ENCODE results near the gene MPPE1. TPM values are rescaled to one million over a fixed set of nuclear protein-coding genes. Genes with fewer than 3 reads are reported as not detected.
"Not testable (repeated sequence)": the region's sequence is repeated elsewhere in the genome, so short reads cannot be mapped to it uniquely, and the experiment has no call there.

Gene MPPE1
- total RNA-seq, 1 donor from 2014 or later, result 20.9 TPM

DNA sequence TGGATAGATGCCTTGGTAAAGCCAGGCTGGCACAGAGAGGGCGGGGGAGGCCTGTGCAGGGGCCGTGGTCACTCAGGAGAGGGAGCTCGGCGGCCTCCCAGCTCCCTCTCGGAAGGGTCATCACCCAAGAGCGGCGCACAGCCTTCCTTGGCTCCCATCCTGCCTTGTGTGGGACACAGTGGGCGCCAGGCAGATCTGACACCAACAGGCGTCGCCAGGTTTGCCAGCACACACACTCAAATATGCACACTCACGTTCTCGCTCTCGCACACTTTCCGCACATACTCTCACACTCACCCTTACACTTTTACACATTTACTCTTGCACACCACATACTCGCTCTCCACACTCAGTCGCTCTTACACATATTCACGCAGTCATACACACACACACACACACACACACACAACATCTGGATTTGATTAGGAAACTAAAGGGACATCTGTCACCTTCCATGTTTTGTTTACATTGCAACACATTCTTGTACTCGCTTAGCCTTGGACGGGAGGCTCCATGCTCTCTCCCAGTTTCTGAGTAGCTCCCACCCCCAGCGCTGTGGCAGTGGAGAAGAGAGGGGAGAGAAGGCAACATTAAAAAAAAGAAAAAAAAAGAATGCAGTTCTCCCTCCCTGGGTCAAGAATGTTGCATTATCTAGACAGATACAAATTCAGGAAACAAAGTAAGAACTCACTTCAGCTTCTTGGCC lies 46.4 kb downstream of the MPPE1 start:
- Histone ChIP-seq H3K27ac (ENCODE audit: low read depth, low read length) (no peak overlapping the region), H3K4me1 (ENCODE audit: control insufficient read depth in 3 of 3, insufficient read depth in 3 of 3, low read length in 3 of 3) (peaks cover 0 to 22% (median 16%) of the 10 kb centered on the region in 3 donors), H3K9me3 (ENCODE audit: control insufficient read depth in 3 of 3, low read length in 3 of 3) (no peaks in the 10 kb centered on the region), H3K36me3 (ENCODE audit: control insufficient read depth in 3 of 3, insufficient read depth in 3 of 3, low read length in 3 of 3) (peaks cover 4 to 24% (median 17%) of the 10 kb centered on the region in 3 donors), H3K4me3 (ENCODE audit: low read length in 3 of 3) (no peak overlapping the region), H3K27me3 (ENCODE audit: control insufficient read depth in 3 of 3, insufficient read depth in 3 of 3, low read length in 3 of 3) (no peaks in the 10 kb centered on the region), H3K9ac (ENCODE audit: low read depth in 1 of 3, low read length in 3 of 3) (no peak overlapping the region)

GRCh38 chr18:11860594-11861450 lies 47.3 kb downstream of the MPPE1 start:
- Histone ChIP-seq H3K36me3 (ENCODE audit: control insufficient read depth in 3 of 3, insufficient read depth in 3 of 3, low read length in 3 of 3) (peaks cover 4 to 17% (median 9%) of the 10 kb centered on the region in 3 donors), H3K4me1 (ENCODE audit: control insufficient read depth in 3 of 3, insufficient read depth in 3 of 3, low read length in 3 of 3) (peaks cover 0 to 30% (median 22%) of the 10 kb centered on the region in 3 donors), H3K9me3 (ENCODE audit: control insufficient read depth in 3 of 3, low read length in 3 of 3) (no peaks in the 10 kb centered on the region), H3K27ac (ENCODE audit: low read depth, low read length) (no peak overlapping the region), H3K9ac (ENCODE audit: low read depth in 1 of 3, low read length in 3 of 3) (no peak overlapping the region), H3K4me3 (ENCODE audit: low read length in 3 of 3) (no peak overlapping the region), H3K27me3 (ENCODE audit: control insufficient read depth in 3 of 3, insufficient read depth in 3 of 3, low read length in 3 of 3) (no peaks in the 10 kb centered on the region)

DNA sequence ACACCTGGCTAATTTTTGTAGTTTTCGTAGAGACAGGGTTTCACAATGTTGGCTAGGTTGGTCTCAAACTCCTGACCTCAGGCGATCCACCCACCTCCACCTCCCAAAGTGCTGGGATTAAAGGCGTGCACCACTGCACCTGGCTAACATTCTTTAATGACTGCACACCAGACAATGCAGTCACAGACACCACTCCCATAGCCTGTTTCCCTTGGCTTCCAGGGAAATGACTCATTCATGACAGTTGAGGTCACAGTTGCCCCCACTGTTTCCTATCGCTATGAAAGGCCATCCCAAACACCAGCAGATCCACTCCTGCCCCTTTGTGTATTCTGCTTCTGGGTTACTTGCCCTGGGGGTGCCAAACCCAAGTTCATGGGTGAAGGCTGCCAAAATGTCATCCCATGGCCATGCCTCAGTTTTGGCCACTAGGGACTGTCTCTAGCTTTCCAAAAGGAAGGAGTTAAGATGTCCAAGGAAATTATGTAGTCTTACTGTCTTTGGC lies 48.2 kb downstream of the MPPE1 start:
- Histone ChIP-seq H3K4me3 (ENCODE audit: low read length in 3 of 3) (peak overlapping the region in 1 of 3 donors; percentile 14), H3K4me1 (ENCODE audit: control insufficient read depth in 3 of 3, insufficient read depth in 3 of 3, low read length in 3 of 3) (peaks cover 0 to 30% (median 23%) of the 10 kb centered on the region in 3 donors)

DNA sequence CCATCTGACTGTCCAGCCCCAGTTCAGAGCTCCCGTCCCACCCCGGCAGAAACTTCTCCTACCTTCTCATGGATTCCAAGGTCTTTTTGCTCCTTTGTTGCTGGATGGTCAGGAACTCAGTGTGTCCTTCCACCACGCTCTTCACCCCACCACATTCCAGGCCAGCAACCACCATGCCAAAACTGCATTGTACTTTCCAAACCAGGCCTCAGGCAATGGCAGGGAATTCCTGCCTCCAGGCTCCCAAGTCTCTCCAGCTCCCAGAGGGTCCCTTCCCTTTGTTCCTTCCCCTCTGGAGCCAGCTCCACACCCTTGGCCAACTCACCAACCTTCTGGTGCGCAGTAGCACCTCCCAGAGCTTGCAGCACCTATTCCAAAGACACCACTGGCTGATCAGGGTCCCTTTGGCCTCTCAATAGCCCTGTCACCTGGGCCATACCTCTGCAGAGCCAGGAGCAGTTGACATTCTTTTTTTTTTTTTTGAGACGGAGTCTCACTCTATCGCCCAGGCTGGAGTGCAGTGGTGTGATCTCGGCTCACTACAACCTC lies 48.8 kb downstream of the MPPE1 start:
- H3K9ac ChIP-seq (ENCODE audit: low read depth in 1 of 3, low read length in 3 of 3), result peak overlapping the region in 1 of 3 donors; percentile 25
- peak overlapping the region; percentile 94 for H3K27ac ChIP-seq (ENCODE audit: low read depth, low read length)
- H3K4me1 ChIP-seq (ENCODE audit: control insufficient read depth in 3 of 3, insufficient read depth in 3 of 3, low read length in 3 of 3), result peaks cover 0 to 30% (median 23%) of the 10 kb centered on the region in 3 donors
- H3K4me3 ChIP-seq (ENCODE audit: low read length in 3 of 3), result peak overlapping the region in 2 of 3 donors; percentile 2 to 45
- peaks cover 0 to 3% (median 0%) of the 10 kb centered on the region in 3 donors for H3K36me3 ChIP-seq (ENCODE audit: control insufficient read depth in 3 of 3, insufficient read depth in 3 of 3, low read length in 3 of 3)
- H3K27me3 ChIP-seq (ENCODE audit: control insufficient read depth in 3 of 3, insufficient read depth in 3 of 3, low read length in 3 of 3), result no peaks in the 10 kb centered on the region
- no peaks in the 10 kb centered on the region for H3K9me3 ChIP-seq (ENCODE audit: control insufficient read depth in 3 of 3, low read length in 3 of 3)

More for the DNA sequence above, 48.2 kb downstream of the MPPE1 start:
- H3K36me3 ChIP-seq (ENCODE audit: control insufficient read depth in 3 of 3, insufficient read depth in 3 of 3, low read length in 3 of 3), result peaks cover 2 to 8% (median 3%) of the 10 kb centered on the region in 3 donors
- no peaks in the 10 kb centered on the region for H3K27me3 ChIP-seq (ENCODE audit: control insufficient read depth in 3 of 3, insufficient read depth in 3 of 3, low read length in 3 of 3)
- H3K9ac ChIP-seq (ENCODE audit: low read depth in 1 of 3, low read length in 3 of 3), result no peak overlapping the region
- peak overlapping the region; percentile 49 for H3K27ac ChIP-seq (ENCODE audit: low read depth, low read length)
- H3K9me3 ChIP-seq (ENCODE audit: control insufficient read depth in 3 of 3, low read length in 3 of 3), result no peaks in the 10 kb centered on the region

DNA sequence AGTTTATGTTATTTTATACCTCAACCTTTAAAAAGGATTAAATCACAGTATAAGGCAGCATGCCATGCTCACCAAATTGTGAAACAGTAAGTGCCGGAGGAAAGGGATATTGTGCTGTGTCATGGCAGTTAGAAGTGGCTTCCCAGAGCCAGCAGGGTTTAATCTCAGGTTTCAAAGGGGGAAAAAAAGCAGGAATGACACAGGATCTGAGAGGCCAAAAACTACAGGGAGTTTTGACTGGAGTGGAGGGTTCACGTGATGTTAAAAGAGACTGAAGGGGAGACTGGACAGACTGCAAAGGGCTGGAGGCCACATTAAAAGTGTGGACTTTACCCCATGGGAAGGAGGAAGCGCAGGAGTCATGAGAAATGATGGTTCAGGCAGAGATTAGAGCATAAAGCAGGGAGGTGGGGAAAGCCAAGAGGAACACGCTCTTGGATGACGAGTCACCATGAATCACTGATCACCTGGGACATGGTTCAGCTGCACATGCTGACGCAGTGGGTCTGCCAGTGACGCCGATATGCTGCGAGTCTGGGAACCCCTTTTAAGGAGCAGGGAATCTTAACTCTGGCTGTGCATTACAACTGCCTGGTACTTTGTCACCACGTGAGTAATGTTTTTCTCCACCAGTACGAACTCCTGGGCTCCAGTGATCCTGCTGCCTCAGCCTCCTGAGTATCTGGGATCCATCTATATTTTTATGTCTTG lies 50.8 kb downstream of the MPPE1 start:
- H3K9me3 ChIP-seq (ENCODE audit: control insufficient read depth in 3 of 3, low read length in 3 of 3), result no peaks in the 10 kb centered on the region
- peak overlapping the region; percentile 63 to 75 (median 63) for H3K4me3 ChIP-seq (ENCODE audit: low read length in 3 of 3)
- H3K27me3 ChIP-seq (ENCODE audit: control insufficient read depth in 3 of 3, insufficient read depth in 3 of 3, low read length in 3 of 3), result no peaks in the 10 kb centered on the region
- H3K36me3 ChIP-seq (ENCODE audit: control insufficient read depth in 3 of 3, insufficient read depth in 3 of 3, low read length in 3 of 3), result peaks cover 0 to 3% (median 0%) of the 10 kb centered on the region in 3 donors
- peaks cover 13 to 39% (median 29%) of the 10 kb centered on the region in 3 donors for H3K4me1 ChIP-seq (ENCODE audit: control insufficient read depth in 3 of 3, insufficient read depth in 3 of 3, low read length in 3 of 3)
- H3K9ac ChIP-seq (ENCODE audit: low read depth in 1 of 3, low read length in 3 of 3), result peak overlapping the region; percentile 64 to 88 (median 66)
- H3K27ac ChIP-seq (ENCODE audit: low read depth, low read length), result peak overlapping the region; percentile 94

GRCh38 chr18:11854554-11854953 lies 53.6 kb downstream of the MPPE1 start:
- H3K4me1 ChIP-seq (ENCODE audit: control insufficient read depth in 3 of 3, insufficient read depth in 3 of 3, low read length in 3 of 3), result peaks cover 23 to 33% (median 32%) of the 10 kb centered on the region in 3 donors
- not testable (repeated sequence) for H3K27ac ChIP-seq (ENCODE audit: low read depth, low read length); H3K27me3 ChIP-seq (ENCODE audit: control insufficient read depth in 3 of 3, insufficient read depth in 3 of 3, low read length in 3 of 3); H3K4me3 ChIP-seq (ENCODE audit: low read length in 3 of 3); H3K9ac ChIP-seq (ENCODE audit: low read depth in 1 of 3, low read length in 3 of 3); H3K9me3 ChIP-seq (ENCODE audit: control insufficient read depth in 3 of 3, low read length in 3 of 3); H3K36me3 ChIP-seq (ENCODE audit: control insufficient read depth in 3 of 3, insufficient read depth in 3 of 3, low read length in 3 of 3)

DNA sequence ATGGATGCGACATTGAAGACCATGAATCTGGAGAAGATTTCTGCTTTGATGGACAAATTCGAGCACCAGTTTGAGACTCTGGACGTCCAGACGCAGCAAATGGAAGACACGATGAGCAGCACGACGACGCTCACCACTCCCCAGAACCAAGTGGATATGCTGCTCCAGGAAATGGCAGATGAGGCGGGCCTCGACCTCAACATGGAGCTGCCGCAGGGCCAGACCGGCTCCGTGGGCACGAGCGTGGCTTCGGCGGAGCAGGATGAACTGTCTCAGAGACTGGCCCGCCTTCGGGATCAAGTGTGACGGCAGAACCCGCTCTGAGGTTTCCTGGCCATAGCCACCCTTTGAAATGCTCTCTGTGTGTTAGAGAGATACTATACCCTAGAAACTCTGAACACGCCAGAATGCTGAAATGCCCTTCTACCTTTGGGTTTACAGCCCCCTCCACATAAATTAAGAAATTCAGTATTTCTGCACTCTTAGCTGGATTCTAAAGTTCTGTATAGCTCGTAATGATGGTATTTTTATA lies 56.2 kb downstream of the MPPE1 start:
- no peaks in the 10 kb centered on the region for H3K27me3 ChIP-seq (ENCODE audit: control insufficient read depth in 3 of 3, insufficient read depth in 3 of 3, low read length in 3 of 3)
- no peaks in the 10 kb centered on the region for H3K9me3 ChIP-seq (ENCODE audit: control insufficient read depth in 3 of 3, low read length in 3 of 3)
- H3K27ac ChIP-seq (ENCODE audit: low read depth, low read length), result peak overlapping the region; percentile 94
- H3K4me1 ChIP-seq (ENCODE audit: control insufficient read depth in 3 of 3, insufficient read depth in 3 of 3, low read length in 3 of 3), result peaks cover 24 to 25% (median 25%) of the 10 kb centered on the region in 3 donors
- H3K4me3 ChIP-seq (ENCODE audit: low read length in 3 of 3), result peak overlapping the region; percentile 94 to 99 (median 95)
- H3K9ac ChIP-seq (ENCODE audit: low read depth in 1 of 3, low read length in 3 of 3), result peak overlapping the region; percentile 94 to 100 (median 96)
- no peaks in the 10 kb centered on the region for H3K36me3 ChIP-seq (ENCODE audit: control insufficient read depth in 3 of 3, insufficient read depth in 3 of 3, low read length in 3 of 3)

- H3K9me3 ChIP-seq (ENCODE audit: control insufficient read depth in 3 of 3, low read length in 3 of 3), result no peaks in the 10 kb centered on the region
- no peaks in the 10 kb centered on the region for H3K36me3 ChIP-seq (ENCODE audit: control insufficient read depth in 3 of 3, insufficient read depth in 3 of 3, low read length in 3 of 3)
- H3K9ac ChIP-seq (ENCODE audit: low read depth in 1 of 3, low read length in 3 of 3), result peak within 1 kb of the TSS; percentile 94 to 100 (median 96)
- peak within 1 kb of the TSS; percentile 94 for H3K27ac ChIP-seq (ENCODE audit: low read depth, low read length)
- H3K4me3 ChIP-seq (ENCODE audit: low read length in 3 of 3), result peak within 1 kb of the TSS; percentile 94 to 99 (median 95)
- H3K27me3 ChIP-seq (ENCODE audit: control insufficient read depth in 3 of 3, insufficient read depth in 3 of 3, low read length in 3 of 3), result no peaks in the 10 kb centered on the region
- H3K4me1 ChIP-seq (ENCODE audit: control insufficient read depth in 3 of 3, insufficient read depth in 3 of 3, low read length in 3 of 3), result peaks cover 21 to 25% (median 23%) of the 10 kb centered on the region in 3 donors
Measured at GRCh38 chr18:11851146-11851805, 56.8 kb downstream of the MPPE1 start, which contains the start of gene CHMP1B. Gene CHMP1B, plus strand, starts transcription at chr18:11851413. Its CDS starts 99 bp downstream, at chr18:11851512.

- Histone ChIP-seq H3K36me3 (ENCODE audit: control insufficient read depth in 3 of 3, insufficient read depth in 3 of 3, low read length in 3 of 3) (no peaks in the 10 kb centered on the region), H3K27ac (ENCODE audit: low read depth, low read length) (peak overlapping the region; percentile 94), H3K4me3 (ENCODE audit: low read length in 3 of 3) (peak overlapping the region; percentile 94 to 99 (median 95))
Measured at GRCh38 chr18:11850821-11851145, 57.3 kb downstream of the MPPE1 start.

More at GRCh38 chr18:11850821-11851145, 57.3 kb downstream of the MPPE1 start:
- no peaks in the 10 kb centered on the region for H3K27me3 ChIP-seq (ENCODE audit: control insufficient read depth in 3 of 3, insufficient read depth in 3 of 3, low read length in 3 of 3)
- peak overlapping the region; percentile 86 to 96 (median 94) for H3K9ac ChIP-seq (ENCODE audit: low read depth in 1 of 3, low read length in 3 of 3)
- peaks cover 17 to 25% (median 18%) of the 10 kb centered on the region in 3 donors for H3K4me1 ChIP-seq (ENCODE audit: control insufficient read depth in 3 of 3, insufficient read depth in 3 of 3, low read length in 3 of 3)
- no peaks in the 10 kb centered on the region for H3K9me3 ChIP-seq (ENCODE audit: control insufficient read depth in 3 of 3, low read length in 3 of 3)
